ENCODE results near the gene VIM.

Gene VIM

DNA sequence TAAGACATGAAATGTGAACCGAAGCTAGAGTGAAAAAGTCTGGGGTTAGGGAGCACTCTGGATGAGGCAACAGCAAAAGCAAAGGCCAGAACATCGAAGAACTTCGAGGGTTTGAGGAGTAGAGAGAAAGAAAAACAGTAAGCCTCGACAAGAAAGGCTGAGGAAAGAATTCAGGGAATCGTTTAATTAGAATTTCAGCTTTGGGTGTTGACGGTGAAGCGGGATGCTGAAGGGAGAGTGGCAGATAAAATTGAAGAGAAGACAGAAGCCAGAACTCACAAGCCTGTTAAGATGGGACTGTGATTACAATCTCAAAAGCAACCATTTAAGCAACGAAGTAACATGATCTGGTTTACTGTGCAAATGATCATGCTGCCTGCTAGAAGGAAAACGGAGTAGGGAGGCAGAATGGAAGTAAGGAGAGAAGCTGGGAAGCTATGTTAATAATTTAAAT, 28.7 kb upstream of the VIM start:
- ChIA-PET POLR2A (interaction anchor here (2.1 to 3.6 kb wide), 2 partner anchors 30 to 174 kb away, joined by 6 to 54 read pairs; partner anchors contain the start of gene VIM), CTCF (interaction anchor here (0.8 to 2.9 kb wide), 4 partner anchors 12 to 30 kb away, joined by 3 to 8 read pairs (median 3); no protein-coding TSS in a partner anchor)
- peak overlapping the region; percentile 69 for H3K4me3 ChIP-seq (ENCODE audit: low read depth, low read length)
- DNase-seq (ENCODE audit: low read depth, low spot score), result no peak
- TF ChIP-seq, protein P1, sequence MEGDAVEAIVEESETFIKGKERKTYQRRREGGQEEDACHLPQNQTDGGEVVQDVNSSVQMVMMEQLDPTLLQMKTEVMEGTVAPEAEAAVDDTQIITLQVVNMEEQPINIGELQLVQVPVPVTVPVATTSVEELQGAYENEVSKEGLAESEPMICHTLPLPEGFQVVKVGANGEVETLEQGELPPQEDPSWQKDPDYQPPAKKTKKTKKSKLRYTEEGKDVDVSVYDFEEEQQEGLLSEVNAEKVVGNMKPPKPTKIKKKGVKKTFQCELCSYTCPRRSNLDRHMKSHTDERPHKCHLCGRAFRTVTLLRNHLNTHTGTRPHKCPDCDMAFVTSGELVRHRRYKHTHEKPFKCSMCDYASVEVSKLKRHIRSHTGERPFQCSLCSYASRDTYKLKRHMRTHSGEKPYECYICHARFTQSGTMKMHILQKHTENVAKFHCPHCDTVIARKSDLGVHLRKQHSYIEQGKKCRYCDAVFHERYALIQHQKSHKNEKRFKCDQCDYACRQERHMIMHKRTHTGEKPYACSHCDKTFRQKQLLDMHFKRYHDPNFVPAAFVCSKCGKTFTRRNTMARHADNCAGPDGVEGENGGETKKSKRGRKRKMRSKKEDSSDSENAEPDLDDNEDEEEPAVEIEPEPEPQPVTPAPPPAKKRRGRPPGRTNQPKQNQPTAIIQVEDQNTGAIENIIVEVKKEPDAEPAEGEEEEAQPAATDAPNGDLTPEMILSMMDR (IDR thresholded peaks at IDR 0.05; ENCODE audit: insufficient read depth, low read length, missing control alignments), result no peak

DNA sequence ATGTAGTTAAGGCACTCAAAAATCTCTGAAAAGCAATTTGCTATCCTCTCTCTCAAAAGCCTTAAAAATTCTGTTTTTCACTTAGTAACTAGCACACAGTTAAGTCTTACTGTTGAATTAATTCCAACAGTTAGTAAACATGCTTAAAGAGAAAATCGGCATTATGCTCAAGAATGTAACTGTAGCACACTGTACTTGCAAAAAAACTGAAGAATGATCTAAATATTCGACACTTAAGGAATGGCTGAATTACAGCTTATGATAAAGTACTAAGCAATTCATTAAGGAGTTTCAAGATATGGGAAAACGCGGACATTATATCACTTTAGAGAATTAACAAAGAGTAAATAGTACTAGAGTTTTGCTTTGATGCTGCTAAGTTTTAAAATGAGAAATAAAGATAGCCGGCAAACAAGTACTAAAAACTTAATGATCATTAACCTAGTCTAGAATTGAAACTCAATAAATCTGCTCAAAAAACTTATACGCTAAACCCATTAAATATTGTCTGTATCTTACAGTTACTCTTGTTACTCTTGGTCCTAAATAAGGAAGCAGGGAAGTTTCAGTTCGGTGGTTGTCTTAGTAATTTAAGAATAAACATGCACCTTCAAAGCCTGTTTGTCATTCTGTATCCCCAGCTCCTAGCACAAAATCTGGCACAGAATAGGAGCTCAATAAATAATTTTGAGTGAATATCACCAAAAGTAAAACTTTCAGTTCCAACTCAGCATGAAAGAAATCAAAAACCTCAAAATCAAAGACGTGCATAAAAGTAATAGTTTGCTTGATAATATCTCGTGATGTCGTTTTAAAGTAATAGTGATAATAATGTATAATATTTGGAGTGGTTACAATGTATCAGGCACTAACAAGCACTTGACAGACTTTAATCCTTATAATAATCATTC, 27.8 kb upstream of the VIM start:
- DNase-seq (ENCODE audit: low read depth, low spot score), result no peak
- POLR2A ChIA-PET, result interaction anchor here (1.1 to 3.6 kb wide), 6 partner anchors 13 to 177 kb away, joined by 4 to 54 read pairs (median 6); partner anchors contain the start of gene VIM

DNA sequence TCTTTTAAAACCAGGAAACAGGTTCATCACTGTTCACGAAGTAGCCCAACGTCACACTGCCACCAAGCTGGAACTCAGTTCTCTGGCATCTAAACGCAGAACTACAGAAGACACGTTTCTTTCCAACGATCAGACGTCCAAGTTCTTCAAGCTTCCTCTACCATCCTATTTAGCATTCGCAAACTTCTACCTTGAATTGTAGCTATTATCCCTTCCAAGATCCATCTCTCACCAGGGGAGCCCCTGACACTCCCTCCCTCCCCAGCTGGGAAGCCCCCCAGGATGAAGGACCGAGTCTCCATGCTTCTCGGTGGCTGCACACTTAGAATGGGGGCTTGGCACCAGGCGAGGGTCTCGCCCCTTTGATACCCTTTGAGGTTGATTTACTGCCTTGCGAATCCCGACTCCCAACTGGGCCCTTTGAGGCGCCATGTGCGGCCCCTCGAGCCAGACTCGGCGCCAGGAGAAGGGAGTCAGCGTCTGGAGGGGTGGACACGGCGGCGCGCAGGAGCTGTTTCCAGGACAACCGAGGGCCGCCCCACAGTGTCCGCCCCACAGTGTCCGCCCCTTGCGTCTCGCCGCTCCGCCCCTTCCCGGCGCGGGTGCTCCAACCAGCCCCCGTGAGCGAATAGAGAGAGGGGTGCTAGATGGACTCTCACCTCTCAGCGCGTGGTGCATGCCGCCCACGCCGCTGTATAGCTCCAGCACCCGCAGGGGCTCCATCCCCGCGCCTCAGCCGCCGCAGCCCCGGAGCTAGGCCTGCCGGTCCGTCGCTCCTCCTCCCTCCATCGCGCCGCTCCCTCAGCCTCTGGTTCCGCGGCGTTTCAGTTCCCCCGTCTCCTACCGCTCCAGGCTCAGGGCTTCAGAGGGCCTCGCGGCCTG, 26.9 kb upstream of the VIM start, which contains the start of gene TRDMT1:
TRDMT1 (minus strand) TSS at position 761 of the 882 bp plus-strand sequence; CDS start at position 723, 38 bp downstream.
- TF ChIP-seq, protein P1 (IDR thresholded peaks at IDR 0.05; ENCODE audit: insufficient read depth, low read length, missing control alignments), result no peak
- peak within 1 kb of the TSS; percentile 69 for H3K4me3 ChIP-seq (ENCODE audit: low read depth, low read length)
- ChIA-PET POLR2A (interaction anchor here (0.8 to 3.6 kb wide), 12 partner anchors 10 to 215 kb away, joined by 3 to 54 read pairs (median 6); partner anchors contain the start of gene VIM), CTCF (interaction anchor here (1.3 to 2.9 kb wide), 4 partner anchors 10 to 348 kb away, joined by 3 to 8 read pairs (median 4); no protein-coding TSS in a partner anchor)
- no peak for DNase-seq (ENCODE audit: low read depth, low spot score)

More for the DNA sequence above, 27.8 kb upstream of the VIM start:
- TF ChIP-seq, protein P1 (IDR thresholded peaks at IDR 0.05; ENCODE audit: insufficient read depth, low read length, missing control alignments), result no peak
- CTCF ChIA-PET, result interaction anchor here (0.7 to 2.9 kb wide), 6 partner anchors 8 to 347 kb away, joined by 3 to 8 read pairs (median 4); no protein-coding TSS in a partner anchor
- H3K4me3 ChIP-seq (ENCODE audit: low read depth, low read length), result peak overlapping the region; percentile 69

DNA sequence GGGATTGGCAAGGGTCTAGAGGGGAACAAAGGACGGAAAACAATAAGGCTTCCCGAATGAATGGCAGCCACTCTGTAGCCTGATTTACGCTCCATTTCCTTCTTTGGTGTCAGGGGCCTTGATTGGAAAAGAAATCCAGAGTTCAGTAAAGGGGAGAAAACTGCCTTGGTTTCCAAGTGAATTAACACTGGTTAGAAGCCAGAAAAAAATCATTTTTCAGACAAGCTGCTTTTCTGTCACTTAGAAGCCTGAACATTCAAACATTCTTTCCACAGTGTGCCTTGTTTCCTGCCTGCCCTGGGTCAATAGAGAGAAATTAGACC, 26.3 kb upstream of the VIM start:
- peak overlapping the region; percentile 69 for H3K4me3 ChIP-seq (ENCODE audit: low read depth, low read length)
- CTCF ChIA-PET, result interaction anchor here (1.3 to 2.9 kb wide), 4 partner anchors 10 to 349 kb away, joined by 3 to 8 read pairs (median 4); no protein-coding TSS in a partner anchor
- POLR2A ChIA-PET, result interaction anchor here (0.8 to 3.6 kb wide), 11 partner anchors 9 to 215 kb away, joined by 3 to 54 read pairs (median 6); partner anchors contain the start of gene VIM
- TF ChIP-seq, protein P1 (IDR thresholded peaks at IDR 0.05; ENCODE audit: insufficient read depth, low read length, missing control alignments), result no peak
- DNase-seq (ENCODE audit: low read depth, low spot score), result no peak

DNA sequence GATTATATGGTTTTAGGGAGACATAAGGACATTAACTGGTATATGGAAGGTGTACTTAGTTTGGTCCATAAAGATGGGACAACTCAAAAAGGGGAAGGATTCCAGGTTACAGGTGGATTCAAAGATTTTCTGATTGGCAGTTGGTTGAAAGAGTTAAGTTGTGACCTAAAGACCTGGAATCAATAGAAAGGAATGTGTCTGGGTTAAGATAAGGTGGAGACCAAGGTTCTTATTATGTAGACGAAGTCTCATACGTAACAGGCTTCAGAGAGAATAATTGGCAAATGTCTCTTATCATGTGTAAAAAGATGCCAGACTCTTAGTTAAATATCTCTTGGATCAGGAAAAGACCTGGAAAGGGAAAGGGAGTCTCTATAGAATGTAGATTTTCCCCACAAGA, 25.5 kb upstream of the VIM start:
- no peak for DNase-seq (ENCODE audit: low read depth, low spot score)
- POLR2A ChIA-PET, result no interaction called here
- TF ChIP-seq, protein P1 (IDR thresholded peaks at IDR 0.05; ENCODE audit: insufficient read depth, low read length, missing control alignments), result no peak
- no peak overlapping the region for H3K4me3 ChIP-seq (ENCODE audit: low read depth, low read length)
- CTCF ChIA-PET, result no interaction called here
